ENCODE measurements around the gene FAM50B. TPM values are rescaled to one million over a fixed set of nuclear protein-coding genes. Genes with fewer than 3 reads are reported as not detected.

Gene FAM50B
- total RNA-seq, 4 donors from 2014 or later: 4.4 to 19.6 (median 15.3) TPM

GRCh38 chr6:3841066-3841454 lies 8.1 kb upstream of the FAM50B start:
- TF ChIP-seq POLR2A (IDR thresholded peaks at IDR 0.05) (no peak), CTCF (IDR thresholded peaks at IDR 0.05 in 4 of 5, conservative IDR thresholded peaks at IDR 0.05 in 1 of 5) (no peak)
- H3K36me3 ChIP-seq: no peaks in the 10 kb centered on the region
- no peak for ATAC-seq
- DNase-seq: no peak
- H3K27me3 ChIP-seq: no peaks in the 10 kb centered on the region
- peak overlapping the region in 2 of 4 donors; percentile 65 to 77 for H3K27ac ChIP-seq
- H3K4me1 ChIP-seq: peaks cover 20 to 21% of the 10 kb centered on the region in 2 donors
- intact Hi-C loops (cut with DNase I; ENCODE audit: low total_unique reads) (loop anchor here (5.0 kb wide), 1 partner anchor 176 kb away; no protein-coding TSS in a partner anchor), in situ Hi-C loops (cut with MboI; ENCODE audit: low sequenced_read_pairs in 4 of 4) (loop anchor here in 1 of 4 donors (10.0 kb wide), 1 partner anchor 94 kb away; no protein-coding TSS in a partner anchor)
- H3K4me3 ChIP-seq: no peak overlapping the region
- H3K9me3 ChIP-seq: no peaks in the 10 kb centered on the region

- H3K4me3 ChIP-seq: no peak overlapping the region
- TF ChIP-seq CTCF (IDR thresholded peaks at IDR 0.05 in 4 of 5, conservative IDR thresholded peaks at IDR 0.05 in 1 of 5) (no peak), POLR2A (IDR thresholded peaks at IDR 0.05) (peak; percentile 41 to 58)
- intact Hi-C loops (cut with DNase I; ENCODE audit: low total_unique reads): loop anchor here (5.0 kb wide), 1 partner anchor 175 kb away; no protein-coding TSS in a partner anchor
- DNase-seq (peak; percentile 78 to 85), ATAC-seq (peak; percentile 93 to 95)
- peaks cover 16 to 20% of the 10 kb centered on the region in 2 donors for H3K4me1 ChIP-seq
- H3K9me3 ChIP-seq: no peaks in the 10 kb centered on the region
- no peaks in the 10 kb centered on the region for H3K27me3 ChIP-seq
- no peaks in the 10 kb centered on the region for H3K36me3 ChIP-seq
- in situ Hi-C loops (cut with MboI; ENCODE audit: low sequenced_read_pairs in 4 of 4): loop anchor here in 1 of 4 donors (10.0 kb wide), 1 partner anchor 93 kb away; no protein-coding TSS in a partner anchor
- H3K27ac ChIP-seq: peak overlapping the region; percentile 33 to 77 (median 63)
Measured at GRCh38 chr6:3841711-3842565, 7.2 kb upstream of the FAM50B start.

- intact Hi-C loops (cut with DNase I; ENCODE audit: low total_unique reads): loop anchor here (5.0 kb wide), 1 partner anchor 174 kb away; no protein-coding TSS in a partner anchor
- Histone ChIP-seq H3K9me3 (no peaks in the 10 kb centered on the region), H3K27ac (no peak overlapping the region), H3K4me3 (no peak overlapping the region), H3K36me3 (no peaks in the 10 kb centered on the region), H3K27me3 (no peaks in the 10 kb centered on the region), H3K4me1 (peaks cover 20 to 22% of the 10 kb centered on the region in 2 donors)
- in situ Hi-C loops (cut with MboI; ENCODE audit: low sequenced_read_pairs in 4 of 4): loop anchor here in 1 of 4 donors (10.0 kb wide), 1 partner anchor 91 kb away; no protein-coding TSS in a partner anchor
- TF ChIP-seq POLR2A (IDR thresholded peaks at IDR 0.05) (no peak), CTCF (IDR thresholded peaks at IDR 0.05 in 4 of 5, conservative IDR thresholded peaks at IDR 0.05 in 1 of 5) (no peak)
- ATAC-seq: no peak
- no peak for DNase-seq
Measured at GRCh38 chr6:3843379-3844096, 5.6 kb upstream of the FAM50B start.

GRCh38 chr6:3844097-3844463 lies 5.1 kb upstream of the FAM50B start:
- in situ Hi-C loops (cut with MboI; ENCODE audit: low sequenced_read_pairs in 4 of 4) (loop anchor here in 1 of 4 donors (10.0 kb wide), 1 partner anchor 91 kb away; no protein-coding TSS in a partner anchor), intact Hi-C loops (cut with DNase I; ENCODE audit: low total_unique reads) (loop anchor here (5.0 kb wide), 1 partner anchor 173 kb away; no protein-coding TSS in a partner anchor)
- ATAC-seq (no peak), DNase-seq (no peak)
- TF ChIP-seq CTCF (IDR thresholded peaks at IDR 0.05 in 4 of 5, conservative IDR thresholded peaks at IDR 0.05 in 1 of 5): no peak
- no peak for TF ChIP-seq POLR2A (IDR thresholded peaks at IDR 0.05)
- Histone ChIP-seq H3K4me1 (peaks cover 20 to 24% of the 10 kb centered on the region in 2 donors), H3K27ac (no peak overlapping the region), H3K36me3 (no peaks in the 10 kb centered on the region), H3K4me3 (no peak overlapping the region), H3K27me3 (no peaks in the 10 kb centered on the region), H3K9me3 (no peaks in the 10 kb centered on the region)

Data from gastrocnemius medialis (tissue), 4 donors.